Measurements from ENCODE around the gene PLPP2.

The PLPP2 gene

GRCh38 chr19:296476-297225 lies 5.4 kb upstream of the PLPP2 start:
- H3K9me3 ChIP-seq (ENCODE audit: insufficient read depth, low read length) = no peaks in the 10 kb centered on the region; the same call in 1 of the 2 replicates
- no peak overlapping the region for H3K4me3 ChIP-seq (ENCODE audit: insufficient read length, low read depth)
- no peaks in the 10 kb centered on the region for H3K36me3 ChIP-seq (ENCODE audit: insufficient read depth, insufficient read length, low read length)
- H3K4me1 ChIP-seq (ENCODE audit: insufficient read depth, insufficient read length) = peaks cover 16% of the 10 kb centered on the region
- TF ChIP-seq SUZ12 (IDR thresholded peaks at IDR 0.05; ENCODE audit: extremely low read depth, insufficient read depth, insufficient read length) (no peak), ZNF274 (IDR thresholded peaks at IDR 0.05; ENCODE audit: low read depth, low read length) (no peak), YY1 (IDR thresholded peaks at IDR 0.05; ENCODE audit: insufficient read depth, insufficient read length) (no peak)
- DNase-seq (ENCODE audit: low read depth, low spot score) = no peak
- H3K27me3 ChIP-seq (ENCODE audit: insufficient read depth, insufficient read length) = peaks cover 16% of the 10 kb centered on the region
- no peak overlapping the region for H3K9ac ChIP-seq (ENCODE audit: insufficient read length, low read depth)

- Histone ChIP-seq H3K4me1 (ENCODE audit: insufficient read depth, insufficient read length) (peaks cover 16% of the 10 kb centered on the region), H3K36me3 (ENCODE audit: insufficient read depth, insufficient read length, low read length) (no peaks in the 10 kb centered on the region), H3K27me3 (ENCODE audit: insufficient read depth, insufficient read length) (peaks cover 16% of the 10 kb centered on the region), H3K9ac (ENCODE audit: insufficient read length, low read depth) (peak overlapping the region; percentile 62), H3K4me3 (ENCODE audit: insufficient read length, low read depth) (no peak overlapping the region), H3K9me3 (ENCODE audit: insufficient read depth, low read length) (no peaks in the 10 kb centered on the region; the same call in 1 of the 2 replicates)
- DNase-seq (ENCODE audit: low read depth, low spot score) = no peak
- TF ChIP-seq SUZ12 (IDR thresholded peaks at IDR 0.05; ENCODE audit: extremely low read depth, insufficient read depth, insufficient read length) (no peak), YY1 (IDR thresholded peaks at IDR 0.05; ENCODE audit: insufficient read depth, insufficient read length) (no peak), ZNF274 (IDR thresholded peaks at IDR 0.05; ENCODE audit: low read depth, low read length) (no peak)
Observed at GRCh38 chr19:295687-296370, 4.6 kb upstream of the PLPP2 start.

DNA sequence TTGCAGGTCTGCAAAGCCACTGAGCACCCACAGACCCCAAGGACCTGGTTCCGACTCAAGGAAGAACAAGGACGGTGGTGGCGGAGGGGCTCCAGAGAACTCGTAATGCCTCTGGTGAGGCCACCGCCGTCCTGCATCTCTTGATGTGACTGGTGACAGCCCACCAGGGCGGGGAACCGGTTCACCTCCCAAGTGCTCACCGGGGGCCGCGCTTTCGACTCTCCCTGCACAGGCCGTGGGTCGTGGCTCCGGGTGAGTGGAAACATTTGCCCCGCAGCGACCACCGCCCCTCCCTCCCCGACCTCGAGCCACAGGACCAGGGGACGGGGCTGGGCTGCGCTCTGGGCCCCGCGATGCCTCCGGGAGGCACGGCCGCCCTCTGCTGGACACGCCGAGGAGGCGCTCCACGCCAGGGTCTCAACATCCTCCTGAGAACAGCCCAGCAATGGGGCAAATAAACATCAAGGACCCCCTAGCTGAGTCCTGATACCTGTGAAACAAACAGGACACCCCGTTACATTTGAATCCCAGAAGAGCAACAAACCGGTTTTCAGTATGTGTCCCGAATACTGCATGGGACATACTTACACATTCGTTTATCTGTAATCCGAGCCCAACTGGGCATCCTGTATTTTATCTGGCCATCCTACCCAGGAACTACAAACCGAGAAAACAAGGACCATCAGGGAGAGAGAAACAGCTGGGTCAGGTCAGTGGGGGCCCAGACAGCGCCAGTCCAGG lies 3.9 kb upstream of the PLPP2 start:
- peak overlapping the region; percentile 43 for H3K9ac ChIP-seq (ENCODE audit: insufficient read length, low read depth)
- DNase-seq (ENCODE audit: low read depth, low spot score) = no peak
- H3K9me3 ChIP-seq (ENCODE audit: insufficient read depth, low read length) = no peaks in the 10 kb centered on the region; the same call in 1 of the 2 replicates
- peak overlapping the region; percentile 12 for H3K4me3 ChIP-seq (ENCODE audit: insufficient read length, low read depth)
- peaks cover 16% of the 10 kb centered on the region for H3K27me3 ChIP-seq (ENCODE audit: insufficient read depth, insufficient read length)
- TF ChIP-seq SUZ12 (IDR thresholded peaks at IDR 0.05; ENCODE audit: extremely low read depth, insufficient read depth, insufficient read length) (no peak), ZNF274 (IDR thresholded peaks at IDR 0.05; ENCODE audit: low read depth, low read length) (no peak), YY1 (IDR thresholded peaks at IDR 0.05; ENCODE audit: insufficient read depth, insufficient read length) (no peak)
- peaks cover 16% of the 10 kb centered on the region for H3K4me1 ChIP-seq (ENCODE audit: insufficient read depth, insufficient read length)
- H3K36me3 ChIP-seq (ENCODE audit: insufficient read depth, insufficient read length, low read length) = no peaks in the 10 kb centered on the region

DNA sequence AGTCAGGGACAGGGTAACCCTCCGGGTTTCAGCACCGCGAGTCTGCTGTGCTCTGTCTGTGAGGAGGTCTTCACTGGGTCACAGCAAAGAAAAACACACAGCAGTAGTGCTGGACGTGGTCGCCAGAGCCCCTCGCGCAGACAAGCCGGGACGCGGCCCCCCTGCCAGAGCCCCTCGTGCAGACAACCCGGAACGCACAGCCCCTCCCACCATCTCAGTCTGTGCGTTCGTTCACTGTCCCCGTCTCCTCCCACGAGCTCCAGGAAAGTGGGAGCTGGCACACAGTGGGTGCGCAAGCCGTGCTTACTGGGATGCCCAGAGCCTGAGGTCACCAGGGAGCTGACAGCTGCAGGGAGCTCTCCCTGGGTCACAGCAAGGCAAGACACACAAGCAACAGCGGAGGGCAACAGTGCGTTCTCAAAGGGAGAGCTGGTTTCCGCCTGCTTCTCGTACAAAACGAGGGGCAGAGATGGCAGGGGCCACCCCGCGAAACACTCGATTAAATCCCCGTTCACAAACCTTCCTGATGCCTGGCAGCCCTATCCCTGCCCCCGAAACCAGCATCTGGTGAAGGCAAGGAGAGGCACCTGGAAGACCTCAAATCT lies 3.2 kb upstream of the PLPP2 start:
- H3K9me3 ChIP-seq (ENCODE audit: insufficient read depth, low read length) = no peaks in the 10 kb centered on the region; the same call in 1 of the 2 replicates
- peak overlapping the region; percentile 12 for H3K4me3 ChIP-seq (ENCODE audit: insufficient read length, low read depth)
- peak overlapping the region; percentile 43 for H3K9ac ChIP-seq (ENCODE audit: insufficient read length, low read depth)
- H3K27me3 ChIP-seq (ENCODE audit: insufficient read depth, insufficient read length) = peaks cover 16% of the 10 kb centered on the region
- DNase-seq (ENCODE audit: low read depth, low spot score) = no peak
- TF ChIP-seq ZNF274 (IDR thresholded peaks at IDR 0.05; ENCODE audit: low read depth, low read length) = no peak
- TF ChIP-seq SUZ12 (IDR thresholded peaks at IDR 0.05; ENCODE audit: extremely low read depth, insufficient read depth, insufficient read length) = no peak
- no peak for TF ChIP-seq YY1 (IDR thresholded peaks at IDR 0.05; ENCODE audit: insufficient read depth, insufficient read length)
- H3K36me3 ChIP-seq (ENCODE audit: insufficient read depth, insufficient read length, low read length) = no peaks in the 10 kb centered on the region
- peaks cover 19% of the 10 kb centered on the region for H3K4me1 ChIP-seq (ENCODE audit: insufficient read depth, insufficient read length)

- Histone ChIP-seq H3K4me3 (ENCODE audit: insufficient read length, low read depth) (no peak overlapping the region), H3K36me3 (ENCODE audit: insufficient read depth, insufficient read length, low read length) (no peaks in the 10 kb centered on the region), H3K9me3 (ENCODE audit: insufficient read depth, low read length) (no peaks in the 10 kb centered on the region; the same call in 1 of the 2 replicates), H3K27me3 (ENCODE audit: insufficient read depth, insufficient read length) (peaks cover 16% of the 10 kb centered on the region), H3K9ac (ENCODE audit: insufficient read length, low read depth) (no peak overlapping the region), H3K4me1 (ENCODE audit: insufficient read depth, insufficient read length) (peaks cover 26% of the 10 kb centered on the region)
- TF ChIP-seq YY1 (IDR thresholded peaks at IDR 0.05; ENCODE audit: insufficient read depth, insufficient read length) (no peak), SUZ12 (IDR thresholded peaks at IDR 0.05; ENCODE audit: extremely low read depth, insufficient read depth, insufficient read length) (no peak), ZNF274 (IDR thresholded peaks at IDR 0.05; ENCODE audit: low read depth, low read length) (no peak)
- DNase-seq (ENCODE audit: low read depth, low spot score) = no peak
Observed at GRCh38 chr19:293436-294110, 2.4 kb upstream of the PLPP2 start.

DNA sequence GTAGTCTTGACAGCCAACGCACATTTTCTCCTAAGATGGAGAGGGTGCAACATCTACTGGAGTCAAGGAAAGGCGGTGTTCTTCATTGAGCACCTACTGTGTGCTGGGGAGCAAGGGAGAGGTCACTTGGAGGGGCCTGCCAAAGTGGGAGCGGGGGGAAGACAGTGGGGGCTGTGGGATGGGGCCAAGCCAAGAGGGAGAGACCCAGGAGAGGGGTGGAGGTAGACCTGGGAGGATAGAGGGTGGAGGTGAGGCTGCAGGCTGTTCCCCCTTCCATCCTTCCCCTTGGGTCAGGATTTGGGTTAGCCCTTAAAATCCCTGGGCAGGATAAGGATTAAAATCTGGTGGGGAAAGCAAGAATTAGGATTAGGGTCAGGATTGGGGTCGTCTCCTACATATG lies 1.7 kb upstream of the PLPP2 start:
- Histone ChIP-seq H3K4me3 (ENCODE audit: insufficient read length, low read depth) (no peak overlapping the region), H3K27me3 (ENCODE audit: insufficient read depth, insufficient read length) (peaks cover 16% of the 10 kb centered on the region), H3K4me1 (ENCODE audit: insufficient read depth, insufficient read length) (peaks cover 30% of the 10 kb centered on the region), H3K36me3 (ENCODE audit: insufficient read depth, insufficient read length, low read length) (no peaks in the 10 kb centered on the region), H3K9me3 (ENCODE audit: insufficient read depth, low read length) (no peaks in the 10 kb centered on the region; the same call in 1 of the 2 replicates), H3K9ac (ENCODE audit: insufficient read length, low read depth) (no peak overlapping the region)
- no peak for TF ChIP-seq YY1 (IDR thresholded peaks at IDR 0.05; ENCODE audit: insufficient read depth, insufficient read length)
- TF ChIP-seq ZNF274 (IDR thresholded peaks at IDR 0.05; ENCODE audit: low read depth, low read length) = no peak
- no peak for TF ChIP-seq SUZ12 (IDR thresholded peaks at IDR 0.05; ENCODE audit: extremely low read depth, insufficient read depth, insufficient read length)
- no peak for DNase-seq (ENCODE audit: low read depth, low spot score)

Measured in NT2/D1 (cell line).